Coronary artery (tissue), 2 donors: ENCODE results near the gene RAB26.

Experiments used
- DNase-seq: peaks from one replicate; pipeline ENCODE4 v3.0.0-alpha.2; 2017; ENCODE audit warnings: low spot score
- H3K27ac ChIP-seq, 2 donors: fragments of 200-600 bp; sonication (generic); one replicate each; pipeline ENCODE4 v1.5.1; 2016 to 2019
- H3K4me3 ChIP-seq: fragments of 200-600 bp; sonication (generic); 2 replicates; pipeline ENCODE4 v1.5.1; 2016; ENCODE audit warnings: mild to moderate bottlenecking, moderate library complexity
- TF ChIP-seq, protein P1 (sequence below): fragments of 200-600 bp; sonication (generic); IDR thresholded peaks from one replicate; pipeline ENCODE4 v1.5.1; 2019; ENCODE audit warnings: antibody characterized with exemption

RAB26 gene

DNA sequence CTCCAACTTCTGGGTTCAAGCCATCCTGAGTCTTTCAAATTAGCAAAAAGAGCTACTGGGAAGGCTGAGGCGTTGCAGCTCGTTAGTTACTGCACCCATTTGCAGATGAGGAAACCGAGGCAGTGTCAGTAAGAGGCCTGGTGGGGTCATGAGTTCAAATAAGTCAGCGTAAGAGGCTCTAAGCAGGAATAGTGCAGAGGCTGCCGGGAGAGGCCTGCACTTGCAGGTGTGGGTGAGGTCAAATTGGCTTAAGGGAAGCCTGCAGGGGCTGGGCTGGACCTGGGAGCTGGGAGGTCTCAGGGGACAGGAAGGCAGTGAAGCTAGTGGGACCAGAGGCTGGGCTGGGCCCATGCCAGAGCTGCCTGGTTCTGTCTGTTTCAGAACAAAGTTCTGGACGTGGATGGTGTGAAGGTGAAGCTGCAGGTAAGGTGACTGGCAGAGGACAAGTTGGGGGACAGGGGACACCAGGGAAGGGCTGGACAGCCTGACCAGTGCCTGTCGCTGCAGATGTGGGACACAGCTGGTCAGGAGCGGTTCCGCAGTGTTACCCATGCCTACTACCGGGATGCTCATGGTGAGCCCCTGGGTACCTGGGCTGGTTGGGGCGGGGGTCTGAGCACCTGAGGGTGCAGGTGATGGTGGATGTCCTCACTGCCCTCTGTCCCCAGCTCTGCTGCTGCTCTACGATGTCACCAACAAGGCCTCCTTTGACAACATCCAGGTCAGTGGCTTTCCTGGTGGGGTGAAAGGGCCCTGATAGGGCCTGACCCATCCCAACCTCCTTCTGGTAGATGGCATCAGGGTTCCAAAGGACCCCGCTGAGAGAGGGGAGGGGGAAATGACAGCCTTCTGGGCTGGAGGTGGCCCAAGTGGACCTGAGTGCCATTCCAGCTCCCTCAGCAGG is 3.0 kb downstream of the RAB26 start:
- Histone ChIP-seq H3K4me3 (peak overlapping the region; percentile 15), H3K27ac (no peak overlapping the region)
- TF ChIP-seq, protein P1, sequence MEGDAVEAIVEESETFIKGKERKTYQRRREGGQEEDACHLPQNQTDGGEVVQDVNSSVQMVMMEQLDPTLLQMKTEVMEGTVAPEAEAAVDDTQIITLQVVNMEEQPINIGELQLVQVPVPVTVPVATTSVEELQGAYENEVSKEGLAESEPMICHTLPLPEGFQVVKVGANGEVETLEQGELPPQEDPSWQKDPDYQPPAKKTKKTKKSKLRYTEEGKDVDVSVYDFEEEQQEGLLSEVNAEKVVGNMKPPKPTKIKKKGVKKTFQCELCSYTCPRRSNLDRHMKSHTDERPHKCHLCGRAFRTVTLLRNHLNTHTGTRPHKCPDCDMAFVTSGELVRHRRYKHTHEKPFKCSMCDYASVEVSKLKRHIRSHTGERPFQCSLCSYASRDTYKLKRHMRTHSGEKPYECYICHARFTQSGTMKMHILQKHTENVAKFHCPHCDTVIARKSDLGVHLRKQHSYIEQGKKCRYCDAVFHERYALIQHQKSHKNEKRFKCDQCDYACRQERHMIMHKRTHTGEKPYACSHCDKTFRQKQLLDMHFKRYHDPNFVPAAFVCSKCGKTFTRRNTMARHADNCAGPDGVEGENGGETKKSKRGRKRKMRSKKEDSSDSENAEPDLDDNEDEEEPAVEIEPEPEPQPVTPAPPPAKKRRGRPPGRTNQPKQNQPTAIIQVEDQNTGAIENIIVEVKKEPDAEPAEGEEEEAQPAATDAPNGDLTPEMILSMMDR, result no peak
- no peak for DNase-seq

DNA sequence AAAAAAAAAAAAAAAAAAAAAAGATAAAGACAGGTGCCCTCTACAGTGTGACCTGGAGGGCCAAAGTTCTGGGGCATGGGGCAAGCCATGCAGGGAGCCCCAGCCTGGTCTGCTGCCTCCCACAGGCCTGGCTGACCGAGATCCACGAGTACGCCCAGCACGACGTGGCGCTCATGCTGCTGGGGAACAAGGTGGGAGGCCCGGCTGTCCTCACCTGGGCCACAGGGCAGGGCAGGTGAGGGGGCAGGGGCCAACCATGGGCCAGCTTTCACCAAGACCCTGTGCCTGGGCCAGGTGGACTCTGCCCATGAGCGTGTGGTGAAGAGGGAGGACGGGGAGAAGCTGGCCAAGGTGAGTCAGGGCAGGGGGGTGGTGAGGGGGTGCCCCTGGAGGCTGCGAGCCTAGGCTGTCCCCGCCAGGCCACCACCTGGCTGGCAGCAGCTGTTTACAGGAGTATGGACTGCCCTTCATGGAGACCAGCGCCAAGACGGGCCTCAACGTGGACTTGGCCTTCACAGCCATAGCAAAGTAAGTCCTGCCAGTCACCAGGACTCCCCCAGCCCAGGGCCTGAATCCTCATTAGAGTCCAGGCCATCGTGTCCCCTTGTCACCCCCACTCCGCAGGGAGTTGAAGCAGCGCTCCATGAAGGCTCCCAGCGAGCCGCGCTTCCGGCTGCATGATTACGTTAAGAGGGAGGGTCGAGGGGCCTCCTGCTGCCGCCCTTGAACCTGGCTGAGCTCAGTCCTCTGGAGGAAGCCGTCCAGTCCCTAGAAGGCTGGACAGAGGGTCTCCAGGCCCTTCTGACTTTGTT is 4.5 kb downstream of the RAB26 start:
- no peak for DNase-seq
- H3K27ac ChIP-seq, result peak overlapping the region; percentile 61 to 69
- TF ChIP-seq, protein P1, result no peak
- H3K4me3 ChIP-seq, result peak overlapping the region; percentile 87

DNA sequence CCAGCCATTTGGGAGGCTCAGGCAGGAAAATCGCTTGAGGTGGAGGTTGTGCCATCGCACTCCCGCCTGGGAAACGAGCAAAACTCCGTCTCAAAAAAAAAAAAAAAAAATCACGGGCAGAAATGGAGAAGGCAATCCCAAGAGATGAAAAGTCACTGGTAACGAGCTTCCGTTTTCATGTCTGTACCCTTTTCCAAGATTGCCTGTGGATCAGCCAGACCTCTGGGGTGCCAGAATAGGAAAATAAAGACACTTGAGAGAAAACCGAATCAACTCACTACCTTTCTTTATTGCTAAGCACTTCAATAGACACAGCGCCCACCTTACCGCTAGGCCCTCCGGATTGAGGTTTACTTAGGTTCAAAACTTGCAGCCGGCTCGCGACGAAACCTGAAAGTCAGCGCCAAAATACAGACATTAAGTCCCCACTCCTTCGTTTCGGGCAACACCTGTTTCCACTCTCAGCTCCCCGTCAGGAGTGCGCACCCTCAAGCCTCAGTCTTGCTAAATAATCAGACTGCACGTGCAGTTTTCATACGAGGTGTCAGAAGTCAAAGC is 6.2 kb downstream of the RAB26 start:
- TF ChIP-seq, protein P1, result no peak
- DNase-seq, result no peak
- Histone ChIP-seq H3K27ac (peak overlapping the region; percentile 83), H3K4me3 (peak overlapping the region; percentile 87)

DNA sequence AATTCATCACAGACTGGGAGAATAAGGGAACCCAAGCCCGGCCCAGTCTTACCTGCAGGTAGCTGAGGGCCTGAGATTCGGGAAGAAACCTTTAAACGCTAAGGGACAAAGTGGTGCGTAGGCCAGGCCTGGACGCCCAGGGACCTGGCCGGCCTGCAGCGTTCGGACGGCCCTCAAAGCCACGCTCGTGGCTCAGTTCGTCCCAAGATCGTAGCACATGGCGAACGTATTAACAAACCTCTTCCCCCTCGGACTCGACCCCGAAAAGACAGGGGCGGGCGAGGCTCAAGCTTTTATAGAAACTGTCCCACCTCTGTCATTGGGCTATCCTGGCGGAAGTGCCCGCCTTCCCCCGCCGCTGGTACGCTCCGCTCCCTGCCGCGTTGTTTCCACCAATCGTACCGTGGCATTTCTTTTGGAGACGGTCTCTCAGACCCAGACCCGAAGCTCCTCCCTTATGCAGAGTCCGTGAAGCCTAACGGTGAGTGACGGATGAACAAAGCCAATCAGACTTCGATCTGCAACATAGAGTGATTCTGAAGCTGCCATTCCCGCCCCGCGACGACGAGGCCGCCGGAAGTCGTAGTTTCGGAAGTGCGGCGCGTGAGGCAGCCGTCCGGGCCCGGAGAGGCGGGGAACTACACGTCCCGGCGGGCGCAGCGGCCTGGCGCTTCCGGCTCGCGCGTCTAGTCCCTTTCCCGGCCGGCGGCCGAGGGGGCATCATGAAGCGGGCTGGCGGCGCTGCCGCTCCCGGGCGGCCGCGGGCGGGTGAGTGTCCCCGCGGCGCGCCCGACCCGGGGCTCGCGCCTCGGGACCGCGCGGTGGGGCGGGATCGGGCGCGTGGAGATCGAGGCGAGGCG is 6.9 kb downstream of the RAB26 start, which contains the start of gene TRAF7:
TRAF7 (plus strand) TSS at position 692 of the 860 bp plus-strand sequence. CDS start 8,139 bp downstream, outside the sequence.
- Histone ChIP-seq H3K4me3 (peak within 1 kb of the TSS; percentile 87), H3K27ac (peak within 1 kb of the TSS; percentile 83 to 96)
- peak; percentile 100 for DNase-seq
- TF ChIP-seq, protein P1, result no peak

DNA sequence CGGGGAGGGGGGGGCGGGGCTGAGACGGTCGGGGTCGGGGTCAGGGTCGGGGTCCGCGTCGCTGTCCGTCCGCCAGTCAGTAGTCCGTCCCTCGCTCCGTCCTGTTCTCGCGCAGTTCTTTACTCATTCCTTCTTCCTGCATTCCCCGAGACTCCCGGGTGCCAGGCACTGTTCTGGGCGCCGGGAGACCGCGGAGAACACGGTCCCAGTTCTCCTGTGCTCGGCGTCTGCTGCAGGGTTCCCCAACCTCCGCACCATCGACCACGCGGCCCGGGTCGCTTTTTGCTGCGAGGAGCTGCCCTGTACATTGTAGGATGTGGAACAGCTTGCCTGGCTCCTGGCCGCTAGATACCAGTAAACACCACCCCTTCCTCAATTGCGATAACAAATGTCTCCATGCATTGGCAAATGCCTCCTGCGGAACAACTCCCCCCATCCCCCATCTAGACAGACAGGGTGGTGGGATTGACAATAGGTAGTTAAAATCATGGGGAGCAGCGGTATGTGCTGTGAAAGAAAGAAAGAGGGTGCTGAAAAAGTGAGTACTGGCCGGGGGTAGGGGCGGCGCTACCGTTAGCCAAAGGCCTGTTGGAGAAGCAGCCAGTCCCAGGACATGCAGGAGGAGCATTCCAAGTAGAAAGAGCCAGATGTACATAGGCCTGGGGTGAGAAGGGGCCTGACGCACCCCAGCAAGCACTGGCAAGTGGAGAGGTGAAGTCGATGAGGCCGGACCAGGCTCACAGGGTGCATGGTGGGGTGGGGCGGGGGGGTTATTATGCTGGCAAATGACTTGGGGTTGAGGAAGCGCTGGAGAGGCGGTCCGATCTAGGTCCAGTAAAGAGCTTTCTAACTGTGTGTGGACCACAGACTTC is 7.8 kb downstream of the RAB26 start:
- TF ChIP-seq, protein P1, result no peak
- Histone ChIP-seq H3K27ac (peak overlapping the region; percentile 70 to 96), H3K4me3 (peak overlapping the region; percentile 87)
- no peak for DNase-seq
